HAP-1 (cell line): Measurements from ENCODE around the gene AMZ2.

Experiments used
- DNase-seq, 2 experiments: peaks; one replicate each; pipeline ENCODE4 v3.0.0-alpha.2; 2016 to 2020; ENCODE audit warnings: low spot score in 2 of 2
- H3K27me3 ChIP-seq: fragments of 250-450 bp; sonication (Bioruptor Pico); 2 replicates; pipeline ENCODE4 v1.5.1; 2020; ENCODE audit warnings: low read depth, mild to moderate bottlenecking, moderate library complexity
- H3K36me3 ChIP-seq: fragments of 250-450 bp; sonication (Bioruptor Pico); replicated peaks from 2 replicates; pipeline ENCODE4 v1.5.1; 2020; ENCODE audit warnings: mild to moderate bottlenecking
- H3K4me1 ChIP-seq: fragments of 250-450 bp; sonication (Bioruptor Pico); 2 replicates; pipeline ENCODE4 v1.5.1; 2020; ENCODE audit warnings: mild to moderate bottlenecking
- H3K4me3 ChIP-seq: fragments of 250-450 bp; sonication (Bioruptor Pico); 2 replicates; pipeline ENCODE4 v1.5.1; 2020; ENCODE audit warnings: mild to moderate bottlenecking, moderate library complexity
- H3K9me3 ChIP-seq: fragments of 250-450 bp; sonication (Bioruptor Pico); 2 replicates; pipeline ENCODE4 v1.5.1; 2020; ENCODE audit warnings: mild to moderate bottlenecking, moderate library complexity
- in situ Hi-C: fragments of 300-500 bp; cut with MboI; formaldehyde crosslinking; loops from 3 replicates; pipeline ENCODE4 v1.14.3; 2020; ENCODE audit warnings: low sequenced_read_pairs, inconsistent platforms, mixed read lengths

The AMZ2 gene

DNA sequence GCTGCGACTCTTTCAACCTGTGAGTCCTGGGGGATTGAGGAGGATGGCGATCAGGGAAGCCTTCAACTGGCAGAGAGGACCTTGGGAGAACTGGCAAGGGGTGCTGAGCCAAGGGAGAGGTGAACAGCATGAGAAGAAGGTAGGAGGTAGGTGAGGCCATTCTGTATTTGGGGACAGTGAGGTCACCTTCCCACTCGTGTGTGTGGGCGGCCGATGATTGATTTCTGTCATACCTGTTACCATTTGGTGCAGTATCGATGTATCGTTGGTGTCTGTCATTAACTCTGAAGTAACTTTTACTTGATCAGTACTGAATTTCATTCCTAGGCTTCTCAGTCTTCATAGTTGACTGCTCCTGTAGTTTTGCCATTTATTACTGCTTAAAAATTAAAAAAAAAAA, 47.2 kb downstream of the AMZ2 start:
- peaks cover 27% of the 10 kb centered on the region for H3K4me1 ChIP-seq
- in situ Hi-C loops: no loop called here

DNA sequence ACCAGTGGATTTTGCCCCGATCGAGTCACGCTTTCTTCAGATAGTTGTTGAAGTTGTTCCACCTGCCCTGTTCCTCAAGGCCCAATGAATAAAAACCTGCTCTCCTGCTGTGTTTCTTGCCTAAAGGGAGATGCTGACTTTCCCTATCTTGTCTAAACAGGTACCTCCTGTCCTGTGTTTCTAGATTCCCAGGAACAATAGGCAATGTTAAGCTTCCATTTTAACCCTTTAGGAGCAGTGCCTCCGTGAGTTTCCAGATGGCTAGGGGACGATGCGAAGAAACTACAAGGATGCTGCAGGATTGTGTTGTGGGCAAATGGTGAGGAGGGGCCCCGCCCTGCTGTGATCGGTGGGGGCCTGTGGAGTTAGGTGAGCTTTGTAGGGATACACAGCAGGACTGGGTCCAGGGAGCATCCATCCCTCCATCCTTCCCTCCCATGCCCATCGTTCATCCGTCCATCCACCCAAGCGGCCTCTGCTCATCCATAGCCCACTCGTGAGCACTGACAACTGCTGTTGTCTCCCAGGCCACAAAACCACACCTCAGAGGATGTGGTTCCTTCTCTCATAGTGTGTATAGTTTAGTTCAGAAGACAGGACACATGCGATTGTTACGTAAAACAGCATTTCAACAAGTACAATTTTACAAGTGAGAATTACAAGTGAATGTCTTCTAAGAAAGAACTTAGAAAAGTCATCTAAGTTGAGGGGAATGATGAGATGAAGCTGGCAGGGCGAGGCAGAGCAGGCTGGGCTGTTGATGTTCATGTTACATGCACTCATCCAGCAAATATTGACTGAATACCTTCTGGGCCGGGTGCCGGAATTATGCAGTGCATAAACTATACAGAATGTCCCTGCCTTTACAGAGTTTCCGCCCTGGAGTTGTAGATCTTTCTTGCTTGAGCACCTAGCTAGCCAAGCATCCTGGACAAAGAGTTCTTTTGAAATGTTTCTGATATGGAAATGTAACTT, 48.7 kb downstream of the AMZ2 start:
- Histone ChIP-seq H3K36me3 (no peaks in the 10 kb centered on the region), H3K4me1 (peaks cover 27% of the 10 kb centered on the region), H3K4me3 (no peak overlapping the region), H3K9me3 (no peaks in the 10 kb centered on the region), H3K27me3 (no peaks in the 10 kb centered on the region)
- in situ Hi-C loops: no loop called here
- DNase-seq: no peak

More for the DNA sequence above, 47.2 kb downstream of the AMZ2 start:
- Histone ChIP-seq H3K4me3 (no peak overlapping the region), H3K9me3 (no peaks in the 10 kb centered on the region), H3K36me3 (no peaks in the 10 kb centered on the region), H3K27me3 (no peaks in the 10 kb centered on the region)
- no peak for DNase-seq

DNA sequence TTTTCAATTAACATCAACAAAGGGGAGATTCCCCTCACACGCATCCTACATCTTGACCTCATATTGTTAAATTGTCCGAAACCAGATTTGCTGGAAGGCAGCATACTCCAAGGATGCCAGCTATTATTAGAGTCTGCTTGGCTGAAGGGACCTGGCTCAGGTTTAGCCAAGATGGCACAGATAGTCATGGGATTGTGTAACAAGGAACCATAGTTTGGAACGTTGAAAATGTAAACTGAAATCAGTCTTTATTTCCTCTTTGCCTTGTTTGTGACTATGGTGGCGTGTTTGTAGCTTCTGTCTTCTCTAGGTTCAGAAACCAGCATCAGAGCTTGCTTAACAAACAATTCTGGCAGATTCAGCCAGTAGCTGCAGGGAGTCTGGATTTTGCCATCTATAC, 49.4 kb downstream of the AMZ2 start:
- H3K9me3 ChIP-seq: no peaks in the 10 kb centered on the region
- H3K27me3 ChIP-seq: no peaks in the 10 kb centered on the region
- H3K4me1 ChIP-seq: peaks cover 27% of the 10 kb centered on the region
- in situ Hi-C loops: no loop called here
- no peaks in the 10 kb centered on the region for H3K36me3 ChIP-seq
- H3K4me3 ChIP-seq: no peak overlapping the region
- DNase-seq: no peak

DNA sequence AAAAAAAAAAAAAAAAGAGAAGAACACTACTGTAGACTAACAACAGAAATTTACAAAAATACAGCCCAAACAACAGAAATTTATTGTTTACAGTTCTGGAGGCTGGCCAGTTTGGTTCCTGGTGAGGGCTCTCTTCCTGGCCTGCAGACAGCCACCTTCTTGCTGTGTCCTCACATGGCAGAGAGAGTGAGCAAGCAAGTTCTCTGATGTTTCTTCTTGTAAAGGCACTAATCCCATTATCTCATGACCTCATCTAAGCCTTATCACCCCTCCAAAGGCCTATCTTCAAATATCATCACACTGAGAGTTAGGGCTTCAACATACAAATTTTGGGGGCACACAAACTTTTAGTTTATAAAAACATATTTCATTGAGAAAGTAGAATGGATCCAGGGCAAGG, 50.8 kb downstream of the AMZ2 start:
- in situ Hi-C loops: no loop called here
- Histone ChIP-seq H3K4me1 (peaks cover 18% of the 10 kb centered on the region), H3K4me3 (no peak overlapping the region), H3K36me3 (no peaks in the 10 kb centered on the region), H3K9me3 (no peaks in the 10 kb centered on the region), H3K27me3 (no peaks in the 10 kb centered on the region)
- DNase-seq: no peak

DNA sequence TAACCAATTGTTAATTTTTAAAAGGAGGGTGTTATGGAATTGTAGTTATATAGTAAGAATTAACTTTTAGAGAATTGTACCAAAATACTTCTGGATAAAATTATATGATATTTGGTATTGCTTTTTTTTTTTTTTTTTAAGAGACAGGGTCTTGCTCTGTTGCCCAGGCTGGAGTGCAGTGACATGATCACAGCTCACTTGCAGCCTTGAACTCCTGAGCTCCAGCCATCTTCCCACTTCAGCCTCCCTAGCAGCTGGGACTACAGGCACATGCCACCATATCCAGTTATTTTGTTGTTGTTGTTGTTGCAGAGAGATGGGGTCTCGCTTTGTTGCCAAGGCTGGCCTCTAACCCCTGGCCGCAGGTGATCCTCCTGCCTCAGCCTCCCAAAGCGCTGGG, 52.0 kb downstream of the AMZ2 start:
- DNase-seq: no peak
- in situ Hi-C loops: no loop called here
- no peaks in the 10 kb centered on the region for H3K36me3 ChIP-seq
- no peaks in the 10 kb centered on the region for H3K9me3 ChIP-seq
- H3K4me1 ChIP-seq: peaks cover 11% of the 10 kb centered on the region
- H3K4me3 ChIP-seq: no peak overlapping the region
- no peaks in the 10 kb centered on the region for H3K27me3 ChIP-seq

DNA sequence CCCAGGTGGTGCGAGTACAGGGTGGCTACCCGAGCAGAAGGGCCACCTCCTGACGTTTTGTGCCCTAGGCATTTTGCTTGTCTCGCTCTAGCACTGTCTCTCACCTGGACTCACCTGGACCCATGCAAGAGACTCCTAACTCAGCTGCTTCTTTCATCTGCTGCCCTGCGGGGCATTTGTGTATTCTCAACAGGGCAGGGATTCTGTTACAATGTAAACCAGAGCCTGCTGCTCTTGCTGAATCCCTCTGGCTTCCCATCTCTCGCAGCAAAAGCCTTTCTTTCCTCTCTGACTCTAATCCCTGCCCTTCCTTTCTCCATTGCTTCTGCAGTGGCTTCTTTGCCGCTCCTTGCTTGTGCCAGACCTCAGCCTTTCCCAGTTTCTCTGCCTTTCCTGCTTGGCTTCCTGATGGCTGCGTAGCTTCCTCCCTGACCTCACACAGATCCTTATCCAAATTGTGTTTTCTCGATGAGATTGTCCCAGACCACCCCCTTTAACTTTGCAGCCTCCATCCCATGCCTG, 53.7 kb downstream of the AMZ2 start:
- peaks cover 11% of the 10 kb centered on the region for H3K4me1 ChIP-seq
- no peak for DNase-seq
- H3K4me3 ChIP-seq: no peak overlapping the region
- in situ Hi-C loops: no loop called here
- no peaks in the 10 kb centered on the region for H3K27me3 ChIP-seq
- H3K36me3 ChIP-seq: no peaks in the 10 kb centered on the region
- no peaks in the 10 kb centered on the region for H3K9me3 ChIP-seq

DNA sequence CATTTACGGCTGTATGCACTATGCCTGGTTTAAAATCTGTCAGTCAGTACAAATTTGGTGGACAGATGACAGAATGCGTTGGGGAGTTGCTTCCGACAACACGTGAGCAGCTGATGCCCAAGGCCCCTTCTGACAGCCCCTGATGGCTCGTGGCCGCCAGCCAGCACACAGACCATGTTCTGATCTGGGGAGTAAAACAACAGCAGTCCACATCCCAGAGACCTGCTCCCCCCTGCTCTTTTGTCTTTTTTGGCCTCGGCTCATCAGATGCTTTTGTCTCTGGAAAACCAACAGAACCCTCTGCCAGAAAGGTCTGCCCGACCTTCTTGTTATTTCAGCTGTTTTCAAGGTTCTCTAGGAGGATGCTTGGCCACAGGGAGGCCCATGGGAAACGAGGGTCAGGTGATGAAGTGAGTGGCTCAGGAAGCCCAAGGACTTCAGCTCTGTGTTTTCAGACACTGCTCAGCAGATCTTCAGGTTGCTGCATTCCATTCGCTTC, 54.3 kb downstream of the AMZ2 start:
- Histone ChIP-seq H3K36me3 (no peaks in the 10 kb centered on the region; the same call in 1 of the 2 replicates), H3K4me1 (peaks cover 8% of the 10 kb centered on the region), H3K9me3 (no peaks in the 10 kb centered on the region), H3K27me3 (no peaks in the 10 kb centered on the region), H3K4me3 (no peak overlapping the region)
- DNase-seq: no peak
- in situ Hi-C loops: no loop called here

DNA sequence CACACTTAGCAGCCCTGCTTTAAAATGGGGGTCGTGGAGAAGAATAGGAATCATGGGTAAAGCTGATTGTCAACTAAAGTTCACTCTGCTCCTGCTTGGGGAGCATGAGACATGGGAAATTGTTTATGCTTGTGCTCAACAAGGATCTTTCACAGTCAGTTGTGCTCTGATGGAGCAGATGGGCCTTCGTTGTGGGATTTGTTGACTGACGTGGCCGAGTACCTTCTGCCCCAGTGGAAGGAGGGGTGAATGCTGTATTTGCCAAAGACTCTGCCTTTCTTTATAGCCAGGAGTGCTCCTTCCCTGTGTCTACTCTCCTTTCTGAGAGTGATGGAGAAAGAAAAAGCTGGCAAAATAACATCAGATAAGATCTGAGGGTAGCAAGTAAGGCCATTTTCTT, 54.8 kb downstream of the AMZ2 start:
- no peak for DNase-seq
- H3K9me3 ChIP-seq: no peaks in the 10 kb centered on the region
- in situ Hi-C loops: no loop called here
- peaks cover 8% of the 10 kb centered on the region for H3K4me1 ChIP-seq
- no peak overlapping the region for H3K4me3 ChIP-seq
- no peaks in the 10 kb centered on the region for H3K27me3 ChIP-seq
- no peaks in the 10 kb centered on the region; the same call in 1 of the 2 replicates for H3K36me3 ChIP-seq

DNA sequence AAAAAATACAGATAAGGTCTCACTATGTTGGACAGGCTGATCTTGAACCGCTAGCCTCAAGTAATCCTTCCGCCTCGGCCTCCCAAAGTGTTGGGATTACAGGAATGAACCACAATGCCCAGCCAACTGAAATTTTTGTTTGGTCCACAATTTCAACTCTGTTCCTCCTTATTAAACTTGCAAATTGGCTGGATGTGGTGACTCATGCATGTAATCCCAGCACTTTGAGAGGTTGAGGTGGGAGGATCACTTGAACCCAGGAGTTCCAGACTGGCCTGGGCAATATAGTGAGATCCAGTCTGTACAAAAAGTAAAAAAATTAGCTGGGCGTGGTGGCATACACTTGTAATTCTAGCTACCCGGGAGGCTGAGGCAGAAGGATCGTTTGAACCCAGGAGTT, 56.9 kb downstream of the AMZ2 start:
- Histone ChIP-seq H3K4me3 (no peak overlapping the region), H3K36me3 (no peaks in the 10 kb centered on the region; the same call in 1 of the 2 replicates), H3K27me3 (no peaks in the 10 kb centered on the region), H3K4me1 (peaks cover 5% of the 10 kb centered on the region; the same call in 1 of the 2 replicates), H3K9me3 (no peaks in the 10 kb centered on the region)
- no peak for DNase-seq
- in situ Hi-C loops: no loop called here

DNA sequence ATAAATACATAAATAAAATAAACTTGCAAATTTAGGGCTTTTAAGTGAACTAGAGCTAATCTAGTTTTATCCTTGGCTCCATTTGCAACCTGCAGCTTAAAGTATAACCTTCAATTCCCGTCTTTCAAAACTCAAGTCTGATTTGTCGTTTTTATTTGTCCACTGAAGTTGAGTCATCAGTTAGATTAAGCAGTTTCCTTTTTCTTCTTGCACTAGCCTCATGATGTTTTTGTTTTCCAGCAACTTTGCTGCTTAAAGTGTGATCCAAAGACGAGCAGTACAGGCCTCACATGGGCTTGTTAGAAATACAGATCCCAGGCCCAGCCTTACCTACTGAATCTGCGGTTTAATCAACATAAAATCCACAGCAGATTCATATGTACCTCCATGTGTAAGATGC, 57.3 kb downstream of the AMZ2 start:
- in situ Hi-C loops: no loop called here
- H3K9me3 ChIP-seq: no peaks in the 10 kb centered on the region
- no peaks in the 10 kb centered on the region for H3K27me3 ChIP-seq
- DNase-seq: no peak
- H3K4me3 ChIP-seq: no peak overlapping the region
- peaks cover 5% of the 10 kb centered on the region; the same call in 1 of the 2 replicates for H3K4me1 ChIP-seq
- H3K36me3 ChIP-seq: no peaks in the 10 kb centered on the region; the same call in 1 of the 2 replicates
